Heart left ventricle (tissue), 16 donors: Measurements from ENCODE around the gene SERPINB6. TPM values are rescaled to one million over a fixed set of nuclear protein-coding genes. Genes with fewer than 3 reads are reported as not detected.

Experiments used
- ATAC-seq, 4 donors: fragments of 200-7000 bp; cut with Tn5 transposase; one replicate each; pipeline ENCODE4 v1.9.1; 2020 to 2022; ENCODE audit warnings: moderate library complexity in 4 of 4, mild to moderate bottlenecking in 3 of 4, moderate number of reproducible peaks in 1 of 4
- DNase-seq, 5 donors: peaks; one replicate each; pipeline ENCODE4 v3.0.0-alpha.2; 2020
- H3K27ac ChIP-seq, 12 donors: fragments of 200-600 bp; sonication (generic) in 4 of 12; one replicate each; pipeline versions ENCODE4 v1.5.0 to v1.8.0; 2016 to 2022; ENCODE audit warnings: mild to moderate bottlenecking in 2 of 12
- H3K27me3 ChIP-seq, 9 donors: fragments of 200-600 bp; sonication (generic) in 2 of 9; one replicate each; pipeline versions ENCODE4 v1.5.1 to v1.8.0; 2016 to 2022; ENCODE audit warnings: mild to moderate bottlenecking in 3 of 9
- H3K36me3 ChIP-seq, 9 donors: fragments of 200-600 bp; sonication (generic) in 2 of 9; one replicate each; pipeline versions ENCODE4 v1.5.0 to v1.8.0; 2018 to 2022; ENCODE audit warnings: mild to moderate bottlenecking in 2 of 9
- H3K4me1 ChIP-seq, 12 donors: fragments of 200-600 bp; sonication (generic) in 4 of 12; one replicate each; pipeline versions ENCODE4 v1.5.0 to v1.8.0; 2016 to 2022; ENCODE audit warnings: mild to moderate bottlenecking in 3 of 12
- H3K4me3 ChIP-seq, 12 donors: fragments of 200-600 bp; sonication (generic) in 4 of 12; one replicate each; pipeline versions ENCODE4 v1.5.0 to v1.8.0; 2017 to 2022; ENCODE audit warnings: mild to moderate bottlenecking in 9 of 12, moderate library complexity in 4 of 12
- H3K9me3 ChIP-seq, 12 donors: fragments of 200-600 bp; sonication (generic) in 4 of 12; one replicate each; pipeline versions ENCODE4 v1.5.0 to v1.8.0; 2016 to 2022; ENCODE audit warnings: mild to moderate bottlenecking in 1 of 12
- POLR2A ChIP-seq, 2 donors: fragments of 450-650 bp; IDR thresholded peaks; one replicate each; pipeline ENCODE4 v1.6.1; 2017; ENCODE audit warnings: antibody characterized with exemption in 2 of 2, mild to moderate bottlenecking in 2 of 2, moderate library complexity in 2 of 2
- WGBS, 4 donors: extraction: QIAGEN DNeasy Blood & Tissue Kit in 2 of 4; methylation state at CpG; one replicate each; pipeline versions ENCODE4 v1.1.5 to v1.1.7; 2013 to 2018; 5-methylcytosine and 5-hydroxymethylcytosine counted together
- intact Hi-C, 10 donors: fragments of 100-400 bp; cut with DNase I; formaldehyde crosslinking; loops; one replicate each; pipeline versions ENCODE4 v1.11.1 to v1.14.2; 2022
- polyA plus RNA-seq, 2 donors: library from polyadenylated mRNA; stranded (reverse); fragments of 200-250 nt; gene quantifications; one replicate each; pipeline ENCODE4 v1.2.3, GENCODE V29; 2013
- total RNA-seq, 9 donors: library from RNA; depleted of rRNA in 2 of 9; stranded (reverse); fragments of >200 nt in 2 of 9; fragmentation: NEBNext Ultra II Directional in 3 of 9; extraction: Animal tissue kit (Norgen Biotek cat#: 25700) in 3 of 9; gene quantifications; one replicate each; pipeline versions ENCODE4 v1.1.0 to v1.2.4, GENCODE V29; 2016 to 2023
- TF ChIP-seq, protein P1 (sequence below), 12 donors: fragments of 200-600 bp; sonication (generic) in 4 of 12; IDR thresholded peaks; one replicate each; pipeline versions ENCODE4 v1.5.0 to v1.8.0; 2018 to 2022; ENCODE audit warnings: antibody characterized with exemption in 12 of 12, mild to moderate bottlenecking in 5 of 12
- donor health status: ischemic (EF 13 %, LVEDD 7.1; RV severe dilation, severe dysfunction).
- donor health status: healthy with polysubstance abuse.
- donor health status: DM: no; HTN: yes; CAD: no.
- donor health status: DM: no; HTN: no; CAD: no.
- donor health status: ischemic (EF 25% LVEDD 6.9; RV normal size, moderate dysfunction).
- donor health status: ischemic (EF 25% LVEDD 5.7; RV mildly dilated, moderate dysfunction).
- donor health status: healthy.
- donor health status: DM: yes; HTN: yes; CAD: no.
- donor health status: ischemic (EF 35%, LVEDD 5.7; RV mildly dilated, moderate dysfunction).
- donor health status: nonischemic (EF 11% LVEDD 7.7; RV severe dilation, severe dysfunction).
- donor health status: DM: yes; HTN: yes; CAD: no.
- donor health status: PGD.
- donor health status: ischemic (EF 29% LVEDD 5.4; RV normal size, mild dysfunction).
- donor health status: nonischemic (EF 23%, LVEDD 6.1; RV moderate dilation, normal function).

Gene SERPINB6
- total and polyA plus RNA-seq, 11 donors, result 146 to 246 (median 186) TPM

- Histone ChIP-seq H3K27me3 (no peaks in the 10 kb centered on the region), H3K9me3 (no peaks in the 10 kb centered on the region), H3K4me1 (peaks cover 0 to 12% (median 2%) of the 10 kb centered on the region in 12 donors), H3K27ac (peak overlapping the region in 1 of 12 donors; percentile 72), H3K36me3 (no peaks in the 10 kb centered on the region), H3K4me3 (no peak overlapping the region)
- ATAC-seq (no peak), DNase-seq (no peak)
- TF ChIP-seq, protein P1, sequence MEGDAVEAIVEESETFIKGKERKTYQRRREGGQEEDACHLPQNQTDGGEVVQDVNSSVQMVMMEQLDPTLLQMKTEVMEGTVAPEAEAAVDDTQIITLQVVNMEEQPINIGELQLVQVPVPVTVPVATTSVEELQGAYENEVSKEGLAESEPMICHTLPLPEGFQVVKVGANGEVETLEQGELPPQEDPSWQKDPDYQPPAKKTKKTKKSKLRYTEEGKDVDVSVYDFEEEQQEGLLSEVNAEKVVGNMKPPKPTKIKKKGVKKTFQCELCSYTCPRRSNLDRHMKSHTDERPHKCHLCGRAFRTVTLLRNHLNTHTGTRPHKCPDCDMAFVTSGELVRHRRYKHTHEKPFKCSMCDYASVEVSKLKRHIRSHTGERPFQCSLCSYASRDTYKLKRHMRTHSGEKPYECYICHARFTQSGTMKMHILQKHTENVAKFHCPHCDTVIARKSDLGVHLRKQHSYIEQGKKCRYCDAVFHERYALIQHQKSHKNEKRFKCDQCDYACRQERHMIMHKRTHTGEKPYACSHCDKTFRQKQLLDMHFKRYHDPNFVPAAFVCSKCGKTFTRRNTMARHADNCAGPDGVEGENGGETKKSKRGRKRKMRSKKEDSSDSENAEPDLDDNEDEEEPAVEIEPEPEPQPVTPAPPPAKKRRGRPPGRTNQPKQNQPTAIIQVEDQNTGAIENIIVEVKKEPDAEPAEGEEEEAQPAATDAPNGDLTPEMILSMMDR (IDR thresholded peaks at IDR 0.05), result no peak
- TF ChIP-seq POLR2A (IDR thresholded peaks at IDR 0.05), result no peak
- intact Hi-C loops, result loop anchor here in 2 of 10 donors (5.0 to 10.0 kb wide), 2 partner anchors 73 to 135 kb away; no protein-coding TSS in a partner anchor
- 96 to 100% (median 98%) methylated on average over 6 of the region's 6 CpGs for WGBS, 4 donors
Observed at GRCh38 chr6:2919886-2920285, 51.5 kb downstream of the SERPINB6 start.

GRCh38 chr6:2919401-2919800 is 52.0 kb downstream of the SERPINB6 start:
- H3K4me3 ChIP-seq, result no peak overlapping the region
- peaks cover 0 to 12% (median 2%) of the 10 kb centered on the region in 12 donors for H3K4me1 ChIP-seq
- ATAC-seq, result no peak
- no peaks in the 10 kb centered on the region for H3K36me3 ChIP-seq
- no peak for TF ChIP-seq POLR2A (IDR thresholded peaks at IDR 0.05)
- TF ChIP-seq, protein P1 (IDR thresholded peaks at IDR 0.05), result no peak
- no peaks in the 10 kb centered on the region for H3K27me3 ChIP-seq
- 79 to 87% (median 83%) methylated on average over 4 of the region's 4 CpGs for WGBS, 4 donors
- intact Hi-C loops, result loop anchor here in 2 of 10 donors (5.0 to 10.0 kb wide), 2 partner anchors 72 to 135 kb away; no protein-coding TSS in a partner anchor
- H3K27ac ChIP-seq, result peak overlapping the region in 1 of 12 donors; percentile 72
- H3K9me3 ChIP-seq, result no peaks in the 10 kb centered on the region
- DNase-seq, result no peak

GRCh38 chr6:2918936-2919335 is 52.4 kb downstream of the SERPINB6 start:
- WGBS, 4 donors, result 76 to 94% (median 87%) methylated on average over 4 of the region's 4 CpGs
- ATAC-seq, result peak in 2 of 4 donors; percentile 51 to 61
- intact Hi-C loops, result loop anchor here in 2 of 10 donors (5.0 to 10.0 kb wide), 2 partner anchors 72 to 134 kb away; no protein-coding TSS in a partner anchor

GRCh38 chr6:2917801-2918445 is 53.4 kb downstream of the SERPINB6 start:
- no peak overlapping the region for H3K27ac ChIP-seq
- peaks cover 0 to 12% (median 2%) of the 10 kb centered on the region in 12 donors for H3K4me1 ChIP-seq
- ATAC-seq (no peak), DNase-seq (no peak)
- no peaks in the 10 kb centered on the region for H3K27me3 ChIP-seq
- H3K9me3 ChIP-seq, result no peaks in the 10 kb centered on the region
- 71 to 77% (median 73%) methylated on average over 14 of the region's 14 CpGs for WGBS, 4 donors
- TF ChIP-seq POLR2A (IDR thresholded peaks at IDR 0.05), result no peak
- intact Hi-C loops, result loop anchor here in 2 of 10 donors (5.0 to 10.0 kb wide), 2 partner anchors 71 to 133 kb away; no protein-coding TSS in a partner anchor
- H3K36me3 ChIP-seq, result no peaks in the 10 kb centered on the region
- H3K4me3 ChIP-seq, result no peak overlapping the region

More at GRCh38 chr6:2918936-2919335, 52.4 kb downstream of the SERPINB6 start:
- Histone ChIP-seq H3K27me3 (no peaks in the 10 kb centered on the region), H3K36me3 (no peaks in the 10 kb centered on the region), H3K4me1 (peaks cover 0 to 12% (median 2%) of the 10 kb centered on the region in 12 donors), H3K4me3 (no peak overlapping the region), H3K27ac (peak overlapping the region in 1 of 12 donors; percentile 72), H3K9me3 (no peaks in the 10 kb centered on the region)
- no peak for TF ChIP-seq POLR2A (IDR thresholded peaks at IDR 0.05)
- TF ChIP-seq, protein P1 (IDR thresholded peaks at IDR 0.05), result no peak
- DNase-seq, result no peak
